GM23338 (cell line): Measurements from ENCODE around the gene SLC37A2. TPM values are rescaled to one million over a fixed set of nuclear protein-coding genes. Genes with fewer than 3 reads are reported as not detected.

Source experiments
- ATAC-seq: fragments of 200-7000 bp; cut with Tn5 transposase; 3 replicates; pipeline ENCODE4 v1.9.1; 2020
- DNase-seq: peaks from one replicate; pipeline ENCODE4 v3.0.0-alpha.2; 2015; ENCODE audit warnings: low spot score
- H2AFZ ChIP-seq: fragments of 200-600 bp; sonication (generic); 2 replicates; pipeline ENCODE4 v1.8.0; 2016; ENCODE audit warnings: antibody characterized with exemption, mild to moderate bottlenecking, moderate library complexity
- H3F3A ChIP-seq: fragments of 200-600 bp; sonication (generic); replicated peaks from 2 replicates; pipeline ENCODE4 v1.8.0; 2017; ENCODE audit warnings: antibody characterized with exemption, mixed run types, low read depth
- H3K27ac ChIP-seq: fragments of 200-600 bp; sonication (generic); 2 replicates; pipeline ENCODE4 v1.6.1; 2016; ENCODE audit warnings: low read depth
- H3K27me3 ChIP-seq: fragments of 200-600 bp; sonication (generic); 2 replicates; pipeline ENCODE4 v1.8.0; 2016; ENCODE audit warnings: mild to moderate bottlenecking, mixed run types, moderate library complexity; ENCODE audit not compliant: insufficient read depth
- H3K36me3 ChIP-seq: fragments of 200-600 bp; sonication (generic); 2 replicates; pipeline ENCODE4 v1.8.0; 2016; ENCODE audit warnings: mild to moderate bottlenecking; ENCODE audit not compliant: insufficient read depth
- H3K4me1 ChIP-seq: fragments of 200-600 bp; sonication (generic); 2 replicates; pipeline ENCODE4 v1.8.0; 2016; ENCODE audit warnings: mild to moderate bottlenecking, moderate library complexity; ENCODE audit not compliant: insufficient read depth
- H3K4me2 ChIP-seq: fragments of 200-600 bp; sonication (generic); 2 replicates; pipeline ENCODE4 v1.7.1; 2017; ENCODE audit warnings: mixed run types
- H3K4me3 ChIP-seq: fragments of 200-600 bp; sonication (generic); 2 replicates; pipeline ENCODE4 v1.6.1; 2016; ENCODE audit warnings: mixed run types
- H3K79me2 ChIP-seq: fragments of 200-600 bp; sonication (generic); replicated peaks from 2 replicates; pipeline ENCODE4 v1.8.0; 2017; ENCODE audit warnings: mild to moderate bottlenecking; ENCODE audit not compliant: insufficient read depth
- H3K9me2 ChIP-seq: fragments of 200-600 bp; sonication (generic); 2 replicates; pipeline ENCODE4 v1.8.0; 2017; ENCODE audit not compliant: insufficient read depth
- H4K20me1 ChIP-seq: fragments of 200-600 bp; sonication (generic); replicated peaks from 2 replicates; pipeline ENCODE4 v1.8.0; 2017; ENCODE audit warnings: mild to moderate bottlenecking; ENCODE audit not compliant: insufficient read depth
- H3K27ac Mint-ChIP-seq: 2 replicates; pipeline ENCODE4 v1.8.0; 2020; ENCODE audit warnings: inconsistent platforms, mild to moderate bottlenecking, moderate library complexity, mixed read lengths
- H3K27me3 Mint-ChIP-seq: 3 replicates; pipeline ENCODE4 v1.8.0; 2022; ENCODE audit warnings: low read depth, mild to moderate bottlenecking, moderate library complexity, mixed read lengths, inconsistent platforms; ENCODE audit not compliant: insufficient read depth, poor library complexity
- H3K36me3 Mint-ChIP-seq: 3 replicates; pipeline ENCODE4 v1.8.0; 2021; ENCODE audit warnings: low read depth, mild to moderate bottlenecking, inconsistent platforms, moderate library complexity, mixed read lengths
- H3K4me1 Mint-ChIP-seq: 3 replicates; pipeline ENCODE4 v1.8.0; 2020; ENCODE audit warnings: mild to moderate bottlenecking, inconsistent platforms, mixed read lengths
- H3K4me3 Mint-ChIP-seq: 3 replicates; pipeline ENCODE4 v1.8.0; 2021; ENCODE audit warnings: moderate library complexity, mild to moderate bottlenecking, inconsistent platforms, mixed read lengths
- H3K9me3 Mint-ChIP-seq: 3 replicates; pipeline ENCODE4 v1.8.0; 2020; ENCODE audit warnings: moderate library complexity, mild to moderate bottlenecking, inconsistent platforms, mixed read lengths
- EZH2 ChIP-seq: fragments of 200-600 bp; sonication (generic); IDR thresholded peaks from one replicate; pipeline ENCODE4 v1.8.0; 2017; ENCODE audit warnings: antibody characterized with exemption, mild to moderate bottlenecking, low read depth; ENCODE audit not compliant: unreplicated experiment
- POLR2AphosphoS5 ChIP-seq: IDR thresholded peaks from 2 replicates; pipeline ENCODE4 v1.6.1; 2016; ENCODE audit warnings: antibody characterized with exemption, low read depth
- polyA plus RNA-seq: library from polyadenylated mRNA; unstranded; fragments of >200 nt; fragmentation: Nextera tagmentation; extraction: Ambion mirVana; gene quantifications from 2 replicates; pipeline ENCODE4 v1.2.1, GENCODE V29; 2016
- total RNA-seq: library from RNA; depleted of rRNA; stranded (reverse); fragments of >200 nt; shearing (Covaris generic); gene quantifications from 2 replicates; pipeline ENCODE4 v1.2.3, GENCODE V29; 2014
- TF ChIP-seq, protein P1 (sequence below): IDR thresholded peaks from 2 replicates; pipeline ENCODE4 v1.6.1; 2016; ENCODE audit warnings: antibody characterized with exemption
- TF ChIP-seq, protein P2 (sequence below): IDR thresholded peaks from one replicate; pipeline ENCODE4 v1.6.1; 2018; ENCODE audit warnings: antibody characterized with exemption; ENCODE audit not compliant: unreplicated experiment

Gene SLC37A2
- total and polyA plus RNA-seq, 2 experiments from 2014 or later, result 0.40 to 1.6 TPM

DNA sequence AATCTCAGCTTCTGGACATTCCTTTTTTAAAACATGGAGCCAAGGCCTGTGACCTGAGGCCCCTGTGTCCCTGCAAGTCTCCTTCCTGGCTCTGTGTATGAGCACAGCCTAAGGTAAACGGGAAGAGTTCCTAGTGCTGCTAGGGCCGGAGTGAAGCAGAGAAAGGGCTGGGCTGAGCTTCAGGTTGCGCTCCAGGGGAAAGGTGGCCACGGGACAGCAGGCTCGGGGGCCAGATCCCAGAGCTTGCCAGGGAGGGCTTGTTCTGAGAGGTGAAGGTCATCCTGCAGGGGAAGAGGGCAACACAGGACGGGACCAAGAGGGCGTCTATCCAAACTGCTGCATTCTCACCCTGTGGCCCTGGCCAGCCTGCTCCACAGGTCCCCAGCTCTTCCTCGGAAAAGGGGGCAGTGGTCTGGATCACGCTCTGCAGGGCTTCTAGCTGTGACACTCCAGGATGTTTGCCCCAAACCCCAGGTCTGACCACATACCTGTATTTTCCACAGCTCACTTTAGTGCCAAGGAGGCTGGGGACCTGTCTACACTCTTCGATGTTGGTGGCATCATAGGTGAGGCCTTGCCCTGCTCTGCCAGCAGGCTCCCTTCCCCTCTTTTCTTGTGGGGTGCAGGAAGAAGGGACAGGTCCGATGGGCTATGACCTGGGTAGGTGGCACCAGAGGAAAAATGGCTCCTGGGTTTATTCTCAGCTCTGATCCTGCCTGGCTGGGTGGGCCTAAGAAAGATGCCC is 20.4 kb downstream of the SLC37A2 start:
- Mint-ChIP-seq H3K4me1 (no peaks in the 10 kb centered on the region; the same call in 1 of the 3 replicates), H3K36me3 (no peaks in the 10 kb centered on the region; the same call in 2 of the 3 replicates), H3K27ac (no peak overlapping the region; the same call in 1 of the 2 replicates), H3K9me3 (no peaks in the 10 kb centered on the region; the same call in 2 of the 3 replicates), H3K27me3 (peaks cover 7% of the 10 kb centered on the region), H3K4me3 (no peak overlapping the region)
- TF ChIP-seq, protein P1, sequence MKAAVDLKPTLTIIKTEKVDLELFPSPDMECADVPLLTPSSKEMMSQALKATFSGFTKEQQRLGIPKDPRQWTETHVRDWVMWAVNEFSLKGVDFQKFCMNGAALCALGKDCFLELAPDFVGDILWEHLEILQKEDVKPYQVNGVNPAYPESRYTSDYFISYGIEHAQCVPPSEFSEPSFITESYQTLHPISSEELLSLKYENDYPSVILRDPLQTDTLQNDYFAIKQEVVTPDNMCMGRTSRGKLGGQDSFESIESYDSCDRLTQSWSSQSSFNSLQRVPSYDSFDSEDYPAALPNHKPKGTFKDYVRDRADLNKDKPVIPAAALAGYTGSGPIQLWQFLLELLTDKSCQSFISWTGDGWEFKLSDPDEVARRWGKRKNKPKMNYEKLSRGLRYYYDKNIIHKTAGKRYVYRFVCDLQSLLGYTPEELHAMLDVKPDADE, result no peak
- no peak for TF ChIP-seq POLR2AphosphoS5
- no peaks in the 10 kb centered on the region for H3F3A ChIP-seq
- H3K4me3 ChIP-seq, result no peak overlapping the region
- no peak overlapping the region for H3K27ac ChIP-seq
- H3K4me1 ChIP-seq, result no peaks in the 10 kb centered on the region
- no peaks in the 10 kb centered on the region for H3K27me3 ChIP-seq
- H4K20me1 ChIP-seq, result no peaks in the 10 kb centered on the region
- no peaks in the 10 kb centered on the region for H3K36me3 ChIP-seq
- no peaks in the 10 kb centered on the region for H3K9me2 ChIP-seq
- ATAC-seq, result no peak
- no peak for DNase-seq
- H2AFZ ChIP-seq, result no peak overlapping the region
- no peaks in the 10 kb centered on the region for H3K79me2 ChIP-seq
- H3K4me2 ChIP-seq, result no peak overlapping the region

GRCh38 chr11:125084057-125084416 is 20.9 kb downstream of the SLC37A2 start:
- Mint-ChIP-seq H3K27me3 (peaks cover 7% of the 10 kb centered on the region), H3K4me1 (no peaks in the 10 kb centered on the region; the same call in 1 of the 3 replicates), H3K27ac (no peak overlapping the region), H3K36me3 (no peaks in the 10 kb centered on the region; the same call in 2 of the 3 replicates), H3K4me3 (no peak overlapping the region), H3K9me3 (no peaks in the 10 kb centered on the region)
- TF ChIP-seq, protein P2, sequence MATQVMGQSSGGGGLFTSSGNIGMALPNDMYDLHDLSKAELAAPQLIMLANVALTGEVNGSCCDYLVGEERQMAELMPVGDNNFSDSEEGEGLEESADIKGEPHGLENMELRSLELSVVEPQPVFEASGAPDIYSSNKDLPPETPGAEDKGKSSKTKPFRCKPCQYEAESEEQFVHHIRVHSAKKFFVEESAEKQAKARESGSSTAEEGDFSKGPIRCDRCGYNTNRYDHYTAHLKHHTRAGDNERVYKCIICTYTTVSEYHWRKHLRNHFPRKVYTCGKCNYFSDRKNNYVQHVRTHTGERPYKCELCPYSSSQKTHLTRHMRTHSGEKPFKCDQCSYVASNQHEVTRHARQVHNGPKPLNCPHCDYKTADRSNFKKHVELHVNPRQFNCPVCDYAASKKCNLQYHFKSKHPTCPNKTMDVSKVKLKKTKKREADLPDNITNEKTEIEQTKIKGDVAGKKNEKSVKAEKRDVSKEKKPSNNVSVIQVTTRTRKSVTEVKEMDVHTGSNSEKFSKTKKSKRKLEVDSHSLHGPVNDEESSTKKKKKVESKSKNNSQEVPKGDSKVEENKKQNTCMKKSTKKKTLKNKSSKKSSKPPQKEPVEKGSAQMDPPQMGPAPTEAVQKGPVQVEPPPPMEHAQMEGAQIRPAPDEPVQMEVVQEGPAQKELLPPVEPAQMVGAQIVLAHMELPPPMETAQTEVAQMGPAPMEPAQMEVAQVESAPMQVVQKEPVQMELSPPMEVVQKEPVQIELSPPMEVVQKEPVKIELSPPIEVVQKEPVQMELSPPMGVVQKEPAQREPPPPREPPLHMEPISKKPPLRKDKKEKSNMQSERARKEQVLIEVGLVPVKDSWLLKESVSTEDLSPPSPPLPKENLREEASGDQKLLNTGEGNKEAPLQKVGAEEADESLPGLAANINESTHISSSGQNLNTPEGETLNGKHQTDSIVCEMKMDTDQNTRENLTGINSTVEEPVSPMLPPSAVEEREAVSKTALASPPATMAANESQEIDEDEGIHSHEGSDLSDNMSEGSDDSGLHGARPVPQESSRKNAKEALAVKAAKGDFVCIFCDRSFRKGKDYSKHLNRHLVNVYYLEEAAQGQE, result no peak
- no peak for TF ChIP-seq EZH2
- Histone ChIP-seq H2AFZ (no peak overlapping the region), H4K20me1 (no peaks in the 10 kb centered on the region), H3K79me2 (no peaks in the 10 kb centered on the region), H3K36me3 (no peaks in the 10 kb centered on the region), H3K27me3 (no peaks in the 10 kb centered on the region), H3K9me2 (no peaks in the 10 kb centered on the region), H3K4me1 (no peaks in the 10 kb centered on the region), H3K4me2 (no peak overlapping the region), H3K27ac (no peak overlapping the region), H3K4me3 (no peak overlapping the region), H3F3A (no peaks in the 10 kb centered on the region)
- DNase-seq (no peak), ATAC-seq (no peak)
